Ectodermal cell (in vitro differentiated cells): Measurements from ENCODE around the gene PPP1R37.

ENCODE experiments used
- H3K27ac ChIP-seq: 2 replicates; pipeline ENCODE4 v1.7.0; 2013; ENCODE audit warnings: mild to moderate bottlenecking, low read depth, low read length; ENCODE audit not compliant: insufficient read depth, poor library complexity, severe bottlenecking
- H3K27me3 ChIP-seq: 2 replicates; pipeline ENCODE4 v1.7.0; 2013; ENCODE audit warnings: mild to moderate bottlenecking, low read length; ENCODE audit not compliant: insufficient read depth, control insufficient read depth, poor library complexity, severe bottlenecking
- H3K36me3 ChIP-seq: one replicate; pipeline ENCODE4 v1.7.0; 2013; ENCODE audit warnings: low read length; ENCODE audit not compliant: control insufficient read depth, insufficient read depth
- H3K4me1 ChIP-seq: one replicate; pipeline ENCODE4 v1.7.0; 2013; ENCODE audit warnings: low read length; ENCODE audit not compliant: control insufficient read depth, insufficient read depth
- H3K4me3 ChIP-seq: 2 replicates; pipeline ENCODE4 v1.7.0; 2013; ENCODE audit warnings: low read depth, low read length, control low read depth; ENCODE audit not compliant: insufficient read depth
- H3K9me3 ChIP-seq: 2 replicates; pipeline ENCODE4 v1.7.0; 2013; ENCODE audit warnings: mild to moderate bottlenecking, low read length, moderate library complexity; ENCODE audit not compliant: control insufficient read depth
- WGBS, 2 experiments: methylation state at CpG; one replicate each; pipeline ENCODE4 v1.1.7; 2013; ENCODE audit warnings: missing lambda C conversion rate in 2 of 2; 5-methylcytosine and 5-hydroxymethylcytosine counted together

The PPP1R37 gene

DNA sequence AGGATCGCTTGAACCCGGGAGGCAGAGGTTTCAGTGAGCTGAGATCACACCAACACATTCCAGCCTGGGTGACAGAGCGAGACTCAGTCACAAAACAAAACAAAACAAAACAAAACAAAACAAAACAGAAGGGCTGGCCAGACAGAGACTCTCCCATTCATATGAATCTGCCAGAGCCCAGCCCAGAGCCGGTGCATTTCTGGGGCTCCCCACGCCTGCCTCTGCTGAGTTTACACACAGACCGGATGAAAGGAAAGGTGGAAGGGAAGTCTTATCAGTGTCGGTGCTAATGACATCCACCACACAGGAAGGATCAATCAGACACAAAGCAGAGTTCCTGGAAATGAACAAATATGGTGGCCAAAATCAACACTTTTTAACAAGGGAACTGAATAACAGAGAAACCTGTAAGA is 78.2 kb downstream of the PPP1R37 start:
- Histone ChIP-seq H3K27me3 (no peaks in the 10 kb centered on the region), H3K4me3 (no peak overlapping the region), H3K27ac (no peak overlapping the region), H3K4me1 (peaks cover 7% of the 10 kb centered on the region), H3K36me3 (no peaks in the 10 kb centered on the region), H3K9me3 (no peaks in the 10 kb centered on the region)
- 78 to 80% methylated on average over 7 of the region's 7 CpGs for WGBS, 2 experiments

DNA sequence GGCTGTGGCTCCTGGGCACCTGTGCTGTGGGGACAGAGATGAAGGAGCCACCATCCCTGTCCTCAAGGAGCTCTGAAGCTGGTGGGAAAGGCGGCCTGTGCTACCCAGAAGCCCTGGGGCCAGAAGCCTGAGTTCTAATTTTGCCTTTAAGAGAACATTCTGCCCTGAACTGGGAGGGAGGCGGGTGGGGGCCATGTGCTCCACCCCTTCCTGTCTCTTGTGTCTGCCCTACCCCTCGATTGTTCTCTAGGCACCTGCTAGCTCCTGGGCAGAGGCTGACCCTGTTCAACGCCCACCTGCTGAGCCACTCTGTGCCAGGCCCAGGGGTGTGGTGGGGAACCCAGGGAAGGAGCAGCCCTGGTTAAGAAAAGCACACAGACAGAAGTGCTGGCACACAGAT is 79.2 kb downstream of the PPP1R37 start:
- WGBS, 2 experiments = 85 to 88% methylated on average over 4 of the region's 4 CpGs
- no peaks in the 10 kb centered on the region for H3K36me3 ChIP-seq
- no peaks in the 10 kb centered on the region for H3K27me3 ChIP-seq
- H3K9me3 ChIP-seq = no peaks in the 10 kb centered on the region
- no peak overlapping the region for H3K4me3 ChIP-seq
- no peaks in the 10 kb centered on the region for H3K4me1 ChIP-seq
- H3K27ac ChIP-seq = no peak overlapping the region

DNA sequence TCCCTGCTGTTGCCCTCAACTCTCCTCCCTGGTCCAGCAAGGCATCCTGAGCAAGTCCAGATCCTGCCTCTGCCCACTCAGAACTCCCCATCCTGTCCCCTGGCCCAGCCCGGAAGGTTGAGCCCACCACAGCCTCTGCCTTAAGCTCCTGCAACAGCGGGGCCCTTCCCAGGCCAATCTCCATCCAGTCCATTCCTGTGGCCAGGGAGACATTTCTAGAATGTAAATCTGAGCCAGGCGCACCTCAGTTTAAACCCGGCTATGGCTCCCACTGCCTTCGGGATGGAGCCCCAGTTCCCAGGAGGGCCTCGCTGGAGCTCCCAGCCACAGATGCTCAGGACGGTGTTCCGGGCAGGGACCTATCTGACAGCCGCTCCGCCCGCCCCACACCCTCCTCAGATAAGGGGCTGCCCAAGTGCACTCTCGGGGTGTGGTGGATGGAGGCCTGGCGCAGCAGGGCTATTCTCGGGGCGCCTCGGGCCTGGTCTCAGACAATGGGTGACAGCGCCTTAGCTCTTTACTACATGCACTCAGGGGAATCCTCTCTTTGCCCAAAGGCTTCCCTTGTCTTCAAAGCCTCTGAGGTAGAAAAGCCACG is 79.7 kb downstream of the PPP1R37 start:
- H3K9me3 ChIP-seq = no peaks in the 10 kb centered on the region
- no peaks in the 10 kb centered on the region for H3K27me3 ChIP-seq
- no peak overlapping the region for H3K27ac ChIP-seq
- H3K4me3 ChIP-seq = no peak overlapping the region
- H3K4me1 ChIP-seq = no peaks in the 10 kb centered on the region
- H3K36me3 ChIP-seq = no peaks in the 10 kb centered on the region
- 88 to 89% methylated on average over 16 to 17 of the region's 18 CpGs for WGBS, 2 experiments

GRCh38 chr19:45173816-45174215 is 80.8 kb downstream of the PPP1R37 start:
- no peak overlapping the region for H3K4me3 ChIP-seq
- H3K36me3 ChIP-seq = no peaks in the 10 kb centered on the region
- H3K4me1 ChIP-seq = no peaks in the 10 kb centered on the region
- H3K27ac ChIP-seq = no peak overlapping the region
- H3K27me3 ChIP-seq = no peaks in the 10 kb centered on the region
- WGBS, 2 experiments = 91% methylated on average over 12 of the region's 12 CpGs
- no peaks in the 10 kb centered on the region for H3K9me3 ChIP-seq

DNA sequence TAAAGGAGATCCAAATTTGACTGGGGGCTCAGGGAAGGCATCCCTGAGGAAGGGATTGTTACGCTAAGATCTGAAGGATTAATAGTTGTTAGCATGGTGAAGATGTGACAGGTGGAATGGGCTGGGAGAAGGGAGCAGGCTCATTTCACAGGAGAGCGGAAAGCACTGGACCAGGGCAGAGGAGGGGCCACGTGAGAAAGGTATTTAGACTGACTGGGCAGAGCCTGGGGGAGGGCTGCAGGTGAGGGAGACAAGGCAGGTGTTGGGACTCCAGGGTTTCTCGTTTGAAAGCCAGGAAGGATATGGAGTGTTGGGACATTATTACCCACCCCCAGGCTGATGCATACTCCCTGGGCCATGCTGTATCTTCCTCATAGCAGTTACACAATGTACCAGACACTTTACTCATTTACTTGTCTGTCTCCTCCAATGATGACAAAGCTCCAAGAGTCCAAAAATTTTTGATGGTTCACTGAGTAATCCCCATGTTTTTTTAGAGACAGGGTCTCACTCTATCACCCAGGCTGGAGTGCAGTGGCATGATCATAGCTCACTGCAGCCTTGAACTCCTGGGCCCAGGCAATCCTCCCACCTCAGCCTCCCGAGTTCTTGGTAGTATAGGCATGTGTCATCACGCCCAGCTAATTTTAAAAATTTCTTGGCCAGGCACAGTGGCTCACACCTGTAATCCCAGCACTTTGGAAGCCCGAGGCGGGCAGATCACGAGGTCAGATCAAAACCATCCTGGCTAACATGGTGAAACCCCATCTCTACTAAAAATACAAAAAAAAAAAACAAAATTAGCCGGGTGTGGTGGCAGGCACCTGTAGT is 82.8 kb downstream of the PPP1R37 start:
- Histone ChIP-seq H3K27ac (no peak overlapping the region), H3K4me3 (no peak overlapping the region), H3K9me3 (no peaks in the 10 kb centered on the region), H3K27me3 (peaks cover 9% of the 10 kb centered on the region), H3K4me1 (peaks cover 6% of the 10 kb centered on the region), H3K36me3 (no peaks in the 10 kb centered on the region)
- 86 to 93% methylated on average over 9 to 10 of the region's 10 CpGs for WGBS, 2 experiments

- peak within 1 kb of the TSS; percentile 87 for H3K4me3 ChIP-seq
- WGBS, 2 experiments = 1% methylated on average over 36 of the region's 36 CpGs
- no peaks in the 10 kb centered on the region for H3K36me3 ChIP-seq
- H3K4me1 ChIP-seq = peaks cover 6% of the 10 kb centered on the region
- peaks cover 9% of the 10 kb centered on the region for H3K27me3 ChIP-seq
- H3K9me3 ChIP-seq = no peaks in the 10 kb centered on the region
- peak within 1 kb of the TSS; percentile 41 for H3K27ac ChIP-seq
Measured at GRCh38 chr19:45177817-45178261, 84.9 kb downstream of the PPP1R37 start, which contains the start of gene TRAPPC6A. Gene TRAPPC6A, minus strand, starts transcription at chr19:45178237. Its CDS starts 19 bp downstream, at chr19:45178218.

- peak within 1 kb of the TSS; percentile 87 for H3K4me3 ChIP-seq
- H3K9me3 ChIP-seq = no peaks in the 10 kb centered on the region
- peak within 1 kb of the TSS; percentile 41 for H3K27ac ChIP-seq
- H3K36me3 ChIP-seq = no peaks in the 10 kb centered on the region
- H3K27me3 ChIP-seq = peaks cover 9% of the 10 kb centered on the region
- peaks cover 6% of the 10 kb centered on the region for H3K4me1 ChIP-seq
- 0% methylated on average over 51 of the region's 51 CpGs for WGBS, 2 experiments
Measured at GRCh38 chr19:45178262-45179071, 85.5 kb downstream of the PPP1R37 start, which contains the start of gene BLOC1S3. Gene BLOC1S3, plus strand, starts transcription at chr19:45178784. Its CDS starts 513 bp downstream, at chr19:45179297.

GRCh38 chr19:45179072-45179891 is 86.3 kb downstream of the PPP1R37 start:
- Histone ChIP-seq H3K27me3 (peaks cover 9% of the 10 kb centered on the region), H3K36me3 (no peaks in the 10 kb centered on the region), H3K9me3 (no peaks in the 10 kb centered on the region), H3K27ac (no peak overlapping the region), H3K4me3 (peak overlapping the region; percentile 73), H3K4me1 (peaks cover 6% of the 10 kb centered on the region)
- WGBS, 2 experiments = 3% methylated on average over 97 of the region's 97 CpGs

GRCh38 chr19:45179892-45180370 is 87.0 kb downstream of the PPP1R37 start:
- Histone ChIP-seq H3K4me1 (peaks cover 6% of the 10 kb centered on the region), H3K27me3 (peaks cover 9% of the 10 kb centered on the region), H3K4me3 (peak overlapping the region; percentile 73), H3K36me3 (no peaks in the 10 kb centered on the region), H3K27ac (no peak overlapping the region), H3K9me3 (no peaks in the 10 kb centered on the region)
- WGBS, 2 experiments = 68 to 70% methylated on average over 9 of the region's 9 CpGs
